ENCODE data around the gene FOXB2. TPM values are rescaled to one million over a fixed set of nuclear protein-coding genes. Genes with fewer than 3 reads are reported as not detected.
A peak's percentile ranks its signal among the peaks of the same experiment; 100 is the strongest.

FOXB2 gene
- total RNA-seq, 1 donor from 2014 or later: not detected

DNA sequence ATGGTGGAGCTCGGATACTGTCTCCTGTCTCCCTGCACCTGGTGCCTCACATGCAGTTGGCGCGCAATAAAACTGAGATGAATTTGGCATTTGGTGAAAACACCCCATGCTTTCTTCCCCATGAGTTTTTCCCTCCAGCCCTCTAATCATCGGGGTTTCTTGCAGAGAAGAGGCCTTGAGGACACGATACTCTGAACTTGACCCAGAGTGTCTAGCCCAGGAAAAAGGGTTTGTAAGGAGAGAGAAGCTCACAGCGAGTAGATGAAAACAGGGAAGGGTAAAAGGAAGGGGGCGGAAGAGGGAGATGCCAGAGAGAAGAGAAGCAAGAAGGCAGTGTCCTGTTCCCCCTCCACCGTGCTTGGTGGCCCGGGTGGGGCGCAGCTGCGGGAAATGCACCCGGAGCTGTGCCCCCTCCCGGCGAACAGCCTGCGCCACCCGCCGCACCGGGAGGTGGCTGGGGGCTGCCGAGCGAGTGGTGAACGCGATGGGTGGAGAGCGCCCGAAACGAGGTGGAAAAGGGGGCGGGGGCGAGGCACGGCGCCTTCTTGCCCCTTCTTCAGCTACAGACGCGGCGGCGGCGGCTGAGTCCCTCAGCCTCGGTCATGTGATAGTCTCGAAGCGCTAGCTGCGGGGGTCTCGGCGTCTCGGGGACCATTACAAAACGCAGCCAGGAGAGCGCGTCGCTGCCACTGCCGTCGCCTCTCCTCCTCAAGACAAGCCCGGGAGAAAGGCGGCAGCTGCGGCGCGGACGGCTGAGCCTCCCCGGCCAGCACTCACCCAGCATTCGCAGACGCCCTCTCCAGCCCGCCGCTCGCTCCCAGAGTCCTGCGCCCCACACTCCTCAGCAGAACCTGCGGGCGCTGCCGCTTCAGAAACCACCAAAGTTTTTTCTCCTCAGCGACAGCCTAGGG, 1.1 kb upstream of the FOXB2 start:
- Mint-ChIP-seq H3K4me3 (ENCODE audit: unreplicated experiment) (peak overlapping the region; percentile 56), H3K27ac (ENCODE audit: unreplicated experiment) (no peak overlapping the region), H3K27me3 (ENCODE audit: unreplicated experiment) (peaks cover 90% of the 10 kb centered on the region), H3K4me1 (ENCODE audit: unreplicated experiment) (peaks cover 51% of the 10 kb centered on the region), H3K36me3 (ENCODE audit: unreplicated experiment) (no peaks in the 10 kb centered on the region), H3K9me3 (ENCODE audit: unreplicated experiment) (no peaks in the 10 kb centered on the region)
- TF ChIP-seq, protein P1, sequence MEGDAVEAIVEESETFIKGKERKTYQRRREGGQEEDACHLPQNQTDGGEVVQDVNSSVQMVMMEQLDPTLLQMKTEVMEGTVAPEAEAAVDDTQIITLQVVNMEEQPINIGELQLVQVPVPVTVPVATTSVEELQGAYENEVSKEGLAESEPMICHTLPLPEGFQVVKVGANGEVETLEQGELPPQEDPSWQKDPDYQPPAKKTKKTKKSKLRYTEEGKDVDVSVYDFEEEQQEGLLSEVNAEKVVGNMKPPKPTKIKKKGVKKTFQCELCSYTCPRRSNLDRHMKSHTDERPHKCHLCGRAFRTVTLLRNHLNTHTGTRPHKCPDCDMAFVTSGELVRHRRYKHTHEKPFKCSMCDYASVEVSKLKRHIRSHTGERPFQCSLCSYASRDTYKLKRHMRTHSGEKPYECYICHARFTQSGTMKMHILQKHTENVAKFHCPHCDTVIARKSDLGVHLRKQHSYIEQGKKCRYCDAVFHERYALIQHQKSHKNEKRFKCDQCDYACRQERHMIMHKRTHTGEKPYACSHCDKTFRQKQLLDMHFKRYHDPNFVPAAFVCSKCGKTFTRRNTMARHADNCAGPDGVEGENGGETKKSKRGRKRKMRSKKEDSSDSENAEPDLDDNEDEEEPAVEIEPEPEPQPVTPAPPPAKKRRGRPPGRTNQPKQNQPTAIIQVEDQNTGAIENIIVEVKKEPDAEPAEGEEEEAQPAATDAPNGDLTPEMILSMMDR (IDR thresholded peaks at IDR 0.05): no peak
- peak; percentile 83 for DNase-seq (ENCODE audit: extremely low spot score, unreplicated experiment)

DNA sequence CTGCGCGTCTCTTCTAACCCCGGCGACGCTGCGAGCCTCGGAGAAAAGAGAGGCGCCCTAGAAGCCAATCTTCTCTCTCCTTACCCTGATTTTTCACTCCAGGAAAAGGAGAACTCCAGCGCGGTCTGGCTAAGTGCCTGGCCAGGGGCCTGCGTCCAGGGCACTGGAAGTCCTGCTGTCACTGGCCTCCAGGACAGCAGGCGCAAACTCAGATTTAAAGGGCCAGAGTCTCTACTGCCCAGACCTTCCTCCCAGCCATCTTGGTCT, 553 bp upstream of the FOXB2 start:
- Mint-ChIP-seq H3K36me3 (ENCODE audit: unreplicated experiment) (no peaks in the 10 kb centered on the region), H3K4me3 (ENCODE audit: unreplicated experiment) (peak overlapping the region; percentile 47), H3K27ac (ENCODE audit: unreplicated experiment) (no peak overlapping the region), H3K4me1 (ENCODE audit: unreplicated experiment) (peaks cover 51% of the 10 kb centered on the region), H3K27me3 (ENCODE audit: unreplicated experiment) (peaks cover 90% of the 10 kb centered on the region), H3K9me3 (ENCODE audit: unreplicated experiment) (no peaks in the 10 kb centered on the region)
- TF ChIP-seq, protein P1 (IDR thresholded peaks at IDR 0.05): no peak
- no peak for DNase-seq (ENCODE audit: extremely low spot score, unreplicated experiment)

DNA sequence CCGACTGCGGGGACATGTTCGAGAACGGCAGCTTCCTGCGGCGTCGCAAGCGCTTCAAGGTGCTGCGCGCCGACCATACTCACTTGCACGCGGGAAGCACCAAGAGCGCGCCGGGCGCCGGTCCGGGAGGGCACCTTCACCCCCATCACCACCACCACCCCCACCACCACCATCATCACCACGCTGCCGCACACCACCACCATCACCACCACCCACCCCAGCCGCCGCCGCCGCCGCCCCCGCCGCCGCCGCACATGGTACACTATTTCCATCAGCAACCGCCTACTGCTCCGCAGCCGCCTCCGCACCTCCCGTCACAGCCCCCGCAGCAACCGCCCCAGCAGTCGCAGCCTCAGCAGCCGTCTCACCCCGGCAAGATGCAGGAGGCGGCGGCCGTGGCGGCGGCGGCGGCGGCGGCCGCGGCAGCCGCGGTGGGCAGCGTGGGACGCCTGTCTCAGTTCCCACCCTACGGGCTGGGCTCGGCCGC, 514 bp downstream of the FOXB2 start:
- Mint-ChIP-seq H3K9me3 (ENCODE audit: unreplicated experiment) (no peaks in the 10 kb centered on the region), H3K27me3 (ENCODE audit: unreplicated experiment) (peaks cover 90% of the 10 kb centered on the region), H3K4me1 (ENCODE audit: unreplicated experiment) (peaks cover 44% of the 10 kb centered on the region), H3K4me3 (ENCODE audit: unreplicated experiment) (peak overlapping the region; percentile 22), H3K27ac (ENCODE audit: unreplicated experiment) (no peak overlapping the region), H3K36me3 (ENCODE audit: unreplicated experiment) (no peaks in the 10 kb centered on the region)
- DNase-seq (ENCODE audit: extremely low spot score, unreplicated experiment): peak; percentile 80
- TF ChIP-seq, protein P1 (IDR thresholded peaks at IDR 0.05): no peak

DNA sequence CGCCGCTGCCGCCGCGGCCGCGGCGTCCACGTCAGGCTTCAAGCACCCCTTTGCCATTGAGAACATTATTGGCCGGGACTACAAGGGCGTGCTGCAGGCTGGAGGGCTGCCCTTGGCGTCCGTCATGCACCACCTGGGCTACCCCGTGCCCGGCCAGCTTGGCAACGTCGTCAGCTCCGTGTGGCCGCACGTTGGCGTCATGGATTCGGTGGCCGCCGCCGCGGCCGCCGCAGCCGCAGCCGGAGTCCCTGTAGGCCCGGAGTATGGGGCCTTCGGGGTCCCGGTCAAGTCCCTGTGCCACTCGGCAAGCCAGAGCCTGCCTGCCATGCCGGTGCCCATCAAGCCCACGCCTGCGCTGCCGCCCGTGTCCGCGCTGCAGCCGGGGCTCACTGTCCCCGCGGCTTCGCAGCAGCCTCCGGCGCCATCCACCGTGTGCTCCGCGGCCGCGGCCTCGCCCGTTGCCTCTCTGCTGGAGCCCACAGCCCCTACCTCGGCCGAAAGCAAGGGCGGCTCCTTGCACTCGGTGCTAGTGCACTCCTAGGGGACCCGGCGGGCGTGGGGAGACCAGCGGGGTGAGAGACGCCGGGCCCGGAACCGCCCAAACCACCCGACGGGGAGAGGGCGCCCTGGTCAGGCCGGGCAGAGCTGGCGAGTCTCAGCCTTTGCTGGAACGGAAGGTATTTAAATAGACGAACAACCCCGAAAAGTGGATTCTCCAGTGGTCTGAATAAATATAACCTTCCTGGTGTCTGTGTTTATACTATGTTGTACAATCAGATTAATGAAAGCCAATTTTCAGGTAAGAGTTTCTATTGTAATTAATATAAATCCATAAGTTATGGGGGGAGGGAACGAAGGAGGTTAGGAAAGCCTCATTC, 1.2 kb downstream of the FOXB2 start:
- Mint-ChIP-seq H3K27me3 (ENCODE audit: unreplicated experiment) (peaks cover 90% of the 10 kb centered on the region), H3K4me1 (ENCODE audit: unreplicated experiment) (peaks cover 39% of the 10 kb centered on the region), H3K27ac (ENCODE audit: unreplicated experiment) (no peak overlapping the region), H3K36me3 (ENCODE audit: unreplicated experiment) (no peaks in the 10 kb centered on the region), H3K4me3 (ENCODE audit: unreplicated experiment) (no peak overlapping the region), H3K9me3 (ENCODE audit: unreplicated experiment) (no peaks in the 10 kb centered on the region)
- peak; percentile 82 for DNase-seq (ENCODE audit: extremely low spot score, unreplicated experiment)
- TF ChIP-seq, protein P1 (IDR thresholded peaks at IDR 0.05): no peak

Data from osteocyte (in vitro differentiated cells).